Fibroblast of gingiva (primary cell): ENCODE results near the gene POLR3G.

Experiments
- DNase-seq: peaks from one replicate; pipeline ENCODE4 v3.0.0-alpha.2; 2011; ENCODE audit warnings: low read depth

Gene POLR3G

GRCh38 chr5:90550963-90551362 is 76.3 kb downstream of the POLR3G start:
- DNase-seq = no peak

GRCh38 chr5:90551376-90551775 is 76.7 kb downstream of the POLR3G start:
- DNase-seq = no peak

DNA sequence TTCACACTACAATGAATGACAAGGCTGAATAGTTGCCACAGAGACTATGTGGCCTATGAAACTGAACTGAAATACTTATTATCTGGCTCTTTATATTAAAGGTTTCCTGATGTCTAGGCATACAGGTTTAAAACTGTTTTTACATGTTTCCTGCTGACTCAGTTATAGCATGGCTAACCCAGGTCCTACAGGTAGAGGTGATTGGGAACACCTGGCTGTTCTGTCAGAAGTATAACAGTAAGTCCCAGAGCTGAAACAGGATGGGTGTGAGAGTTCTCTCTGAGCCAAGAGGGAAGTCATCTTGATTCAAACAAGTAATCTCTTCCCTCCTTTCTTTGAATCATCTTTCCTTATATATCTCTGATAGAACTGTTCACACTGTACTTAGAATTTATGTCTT is 79.0 kb downstream of the POLR3G start:
- DNase-seq = no peak

DNA sequence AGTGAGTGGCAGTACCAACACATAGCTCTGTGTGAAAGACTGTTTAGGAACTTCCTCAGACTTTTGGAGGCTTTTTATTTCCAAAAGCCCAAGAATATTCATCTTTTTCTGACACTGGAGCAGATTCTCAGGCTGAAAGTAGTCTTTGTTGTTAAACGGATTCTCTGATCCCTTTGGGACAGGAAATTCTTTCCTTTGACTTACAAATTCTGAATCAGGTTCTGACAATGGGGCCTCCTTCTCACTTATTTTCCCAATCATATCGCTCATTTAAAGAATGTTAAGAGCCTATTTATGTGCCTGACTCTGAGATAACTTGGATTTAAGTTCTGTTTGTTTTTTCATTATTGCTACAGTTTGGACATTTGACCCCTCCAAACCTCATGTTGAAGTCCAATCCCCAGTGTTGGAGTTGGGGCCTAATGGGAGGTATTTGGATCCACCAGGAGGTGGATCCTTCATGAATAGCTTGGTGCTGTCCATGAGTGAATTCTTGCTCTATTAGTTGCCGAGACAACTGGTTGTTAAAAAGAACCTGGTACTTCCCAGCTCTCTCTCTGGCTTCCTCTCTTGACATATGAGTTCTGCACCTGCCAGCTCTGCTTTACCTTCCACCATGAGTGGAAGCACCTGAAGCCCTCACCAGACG is 79.8 kb downstream of the POLR3G start:
- DNase-seq = no peak

- no peak for DNase-seq
Observed at GRCh38 chr5:90555666-90556065, 81.0 kb downstream of the POLR3G start.

GRCh38 chr5:90557391-90557790 is 82.7 kb downstream of the POLR3G start:
- DNase-seq = no peak

DNA sequence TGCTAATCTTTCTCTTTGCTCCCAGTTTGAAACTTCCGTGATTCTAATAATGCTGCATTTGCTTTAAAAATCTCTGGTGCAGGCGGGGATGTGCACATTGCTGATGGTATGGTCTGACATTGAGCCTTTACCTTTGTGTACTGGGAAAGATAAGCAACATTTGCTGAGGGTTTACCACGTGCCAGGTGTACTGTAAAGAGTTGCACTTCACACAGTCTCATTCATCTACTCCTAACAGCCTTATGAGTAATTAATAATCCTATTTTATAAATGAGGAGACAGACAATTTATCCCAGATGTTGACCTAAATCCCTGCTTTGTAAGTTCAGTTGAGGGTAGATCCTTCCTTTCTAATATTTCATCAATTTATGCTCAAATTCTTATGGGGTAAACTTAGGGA is 83.2 kb downstream of the POLR3G start:
- DNase-seq = no peak

DNA sequence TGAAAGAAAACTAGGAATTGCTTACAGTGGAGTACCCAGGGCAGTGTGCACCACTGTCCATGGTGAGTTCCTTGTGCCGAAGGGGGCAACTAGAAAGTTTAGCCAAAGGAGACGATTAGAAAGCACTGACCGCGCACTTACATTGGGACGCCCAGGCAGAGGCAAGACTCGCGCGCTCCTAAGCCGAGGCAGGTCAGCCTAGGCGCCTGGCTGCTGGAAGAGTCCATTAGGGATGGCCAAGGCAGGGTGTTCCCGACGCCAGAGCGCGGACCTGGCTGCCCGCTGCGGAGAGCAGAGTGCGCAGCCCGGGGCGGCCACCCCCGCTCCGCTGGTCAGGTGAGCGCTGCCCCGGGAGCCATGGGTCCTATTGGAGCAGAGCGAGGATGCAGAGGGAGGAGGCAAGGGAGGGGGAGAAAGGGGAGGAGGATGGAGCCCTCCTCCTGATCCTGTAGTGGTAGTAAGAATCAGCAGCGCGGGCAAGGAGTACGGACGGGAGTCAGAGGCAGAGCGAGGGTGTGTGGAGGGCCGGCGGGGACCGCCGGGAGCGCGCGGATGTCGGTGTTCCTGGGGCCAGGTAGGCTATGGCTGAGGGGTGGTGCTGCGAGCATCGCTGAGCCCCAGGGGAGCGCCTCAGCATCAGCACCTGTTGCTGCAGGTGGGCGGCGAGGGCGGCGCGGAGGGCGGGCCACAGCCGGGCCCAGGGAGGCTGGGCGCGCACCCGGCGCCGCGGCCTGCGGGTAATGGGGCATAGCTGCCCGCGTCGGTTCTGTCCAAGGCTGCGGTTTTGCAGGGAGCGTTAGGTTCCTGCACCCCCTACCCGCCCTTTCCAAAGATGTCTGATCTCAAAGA is 83.9 kb downstream of the POLR3G start, which contains the start of gene ADGRV1:
ADGRV1 (plus strand) TSS at position 454 of the 849 bp plus-strand sequence; CDS start at position 553, 99 bp downstream.
- DNase-seq = peak; percentile 1

DNA sequence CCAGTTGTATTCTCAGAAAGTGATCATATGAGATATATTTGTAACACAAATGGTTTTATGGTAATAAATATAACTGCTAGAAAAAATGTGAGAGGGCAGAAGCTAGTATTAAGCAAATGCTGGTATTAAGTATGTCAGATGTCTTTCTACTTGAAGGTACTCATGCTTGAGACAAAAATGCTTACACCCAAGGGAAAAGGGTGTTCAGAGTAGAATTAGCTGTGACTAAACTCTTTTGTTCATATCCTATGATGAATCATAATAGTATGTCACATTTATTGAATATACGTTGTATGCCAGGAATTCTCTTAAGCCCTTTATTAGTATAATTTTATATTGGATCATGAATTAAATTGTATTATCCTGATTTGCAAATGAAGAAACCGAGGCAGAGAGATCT is 86.1 kb downstream of the POLR3G start:
- DNase-seq = no peak

DNA sequence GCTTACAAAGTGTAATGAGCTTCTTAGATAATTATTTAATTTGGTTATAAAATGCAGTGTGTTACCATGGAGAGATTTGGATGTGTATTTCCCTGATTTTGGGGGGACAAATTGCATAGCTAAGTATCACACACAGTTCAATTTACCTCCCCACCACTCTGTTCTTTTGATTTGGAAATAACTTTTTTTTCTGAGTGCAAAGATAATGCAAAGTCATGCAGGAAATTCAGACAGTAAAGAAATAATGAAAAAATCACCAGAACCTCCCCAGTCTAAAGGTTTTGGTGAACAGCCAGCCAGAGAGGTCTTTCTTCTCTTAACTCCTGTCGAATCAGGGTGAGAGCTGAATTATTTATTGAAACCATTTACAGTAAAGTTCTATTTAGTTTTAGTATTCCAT is 87.1 kb downstream of the POLR3G start:
- DNase-seq = no peak

GRCh38 chr5:90562341-90562740 is 87.7 kb downstream of the POLR3G start:
- no peak for DNase-seq

DNA sequence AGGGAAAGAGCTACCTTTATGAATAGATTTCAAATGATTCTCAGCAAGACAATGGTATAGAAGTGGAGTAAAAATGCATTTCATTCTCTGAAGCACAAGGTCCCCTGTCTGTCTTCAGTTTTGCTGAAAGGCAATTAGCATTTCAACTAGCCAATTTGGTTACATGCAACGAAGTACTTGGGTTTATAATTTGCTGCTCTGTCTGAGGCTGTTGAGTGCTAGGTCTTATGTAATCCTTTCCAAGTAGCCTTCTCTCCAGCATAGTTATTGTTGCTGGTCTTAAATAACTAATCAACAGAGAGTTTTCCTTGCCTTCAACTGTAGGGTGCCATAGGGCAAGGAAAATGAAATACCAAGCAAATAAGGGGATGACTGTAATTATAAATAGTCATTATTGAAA is 88.4 kb downstream of the POLR3G start:
- DNase-seq = no peak
